HFFc6 (cell line): Measurements from ENCODE around the gene SV2B. TPM values are rescaled to one million over a fixed set of nuclear protein-coding genes. Genes with fewer than 3 reads are reported as not detected.

Source experiments
- DNase-seq: peaks from one replicate; pipeline ENCODE4 v3.0.0-alpha.2; 2018
- H3K27ac Mint-ChIP-seq: 2 replicates; pipeline ENCODE4 v1.8.0; 2020; ENCODE audit warnings: mild to moderate bottlenecking, mixed read lengths
- H3K27me3 Mint-ChIP-seq: 2 replicates; pipeline ENCODE4 v1.8.0; 2021; ENCODE audit warnings: mild to moderate bottlenecking, moderate library complexity, mixed read lengths; ENCODE audit not compliant: insufficient read depth
- H3K36me3 Mint-ChIP-seq: 2 replicates; pipeline ENCODE4 v1.8.0; 2021; ENCODE audit warnings: low read depth, mixed read lengths
- H3K4me1 Mint-ChIP-seq: 2 replicates; pipeline ENCODE4 v1.8.0; 2020; ENCODE audit warnings: low read depth, mixed read lengths
- H3K4me3 Mint-ChIP-seq: 2 replicates; pipeline ENCODE4 v1.8.0; 2020; ENCODE audit warnings: mild to moderate bottlenecking, moderate library complexity, mixed read lengths
- H3K9me3 Mint-ChIP-seq: 2 replicates; pipeline ENCODE4 v1.8.0; 2020; ENCODE audit warnings: mild to moderate bottlenecking, mixed read lengths
- CTCF ChIP-seq: fragments of 200-600 bp; sonication (generic); IDR thresholded peaks from 2 replicates; pipeline ENCODE4 v1.5.0; 2021; ENCODE audit warnings: antibody characterized with exemption, mild to moderate bottlenecking
- total RNA-seq, 6 experiments: library from RNA; stranded (reverse); fragmentation: NEBNext Ultra II Directional; extraction: Animal tissue kit (Norgen Biotek cat#: 25700); gene quantifications; 2 replicates in 1 of 6; 3 replicates in 5 of 6; pipeline ENCODE4 v1.2.3, GENCODE V29; 2021

SV2B gene
- total RNA-seq, 6 experiments from 2014 or later = not detected

- DNase-seq = no peak
- Mint-ChIP-seq H3K36me3 (no peaks in the 10 kb centered on the region), H3K27ac (no peak overlapping the region)
Observed at GRCh38 chr15:91318516-91318915, 218.5 kb downstream of the SV2B start.

GRCh38 chr15:91318931-91319330 is 218.9 kb downstream of the SV2B start:
- Mint-ChIP-seq H3K9me3 (peaks cover 5% of the 10 kb centered on the region; the same call in 1 of the 2 replicates), H3K4me1 (no peaks in the 10 kb centered on the region), H3K27me3 (no peaks in the 10 kb centered on the region), H3K36me3 (no peaks in the 10 kb centered on the region), H3K4me3 (no peak overlapping the region), H3K27ac (no peak overlapping the region)
- TF ChIP-seq CTCF = no peak
- DNase-seq = no peak

More at GRCh38 chr15:91318516-91318915, 218.5 kb downstream of the SV2B start:
- Mint-ChIP-seq H3K4me1 (no peaks in the 10 kb centered on the region), H3K27me3 (no peaks in the 10 kb centered on the region), H3K4me3 (no peak overlapping the region), H3K9me3 (peaks cover 5% of the 10 kb centered on the region; the same call in 1 of the 2 replicates)
- no peak for TF ChIP-seq CTCF

- no peaks in the 10 kb centered on the region for H3K4me1 Mint-ChIP-seq
- no peak overlapping the region for H3K27ac Mint-ChIP-seq
- H3K9me3 Mint-ChIP-seq = peaks cover 5% of the 10 kb centered on the region; the same call in 1 of the 2 replicates
- no peak overlapping the region for H3K4me3 Mint-ChIP-seq
- TF ChIP-seq CTCF = no peak
- H3K27me3 Mint-ChIP-seq = no peaks in the 10 kb centered on the region
- DNase-seq = no peak
- H3K36me3 Mint-ChIP-seq = no peaks in the 10 kb centered on the region
Observed at GRCh38 chr15:91319371-91320059, 219.5 kb downstream of the SV2B start.

- H3K27ac Mint-ChIP-seq = no peak overlapping the region
- H3K27me3 Mint-ChIP-seq = no peaks in the 10 kb centered on the region
- no peaks in the 10 kb centered on the region for H3K4me1 Mint-ChIP-seq
- H3K9me3 Mint-ChIP-seq = peaks cover 5% of the 10 kb centered on the region; the same call in 1 of the 2 replicates
- no peak for TF ChIP-seq CTCF
- no peak overlapping the region for H3K4me3 Mint-ChIP-seq
- DNase-seq = no peak
- H3K36me3 Mint-ChIP-seq = no peaks in the 10 kb centered on the region
Observed at GRCh38 chr15:91320101-91320500, 220.0 kb downstream of the SV2B start.

GRCh38 chr15:91329914-91330313 is 229.9 kb downstream of the SV2B start:
- Mint-ChIP-seq H3K27ac (no peak overlapping the region), H3K36me3 (no peaks in the 10 kb centered on the region), H3K4me3 (no peak overlapping the region), H3K9me3 (peaks cover 21% of the 10 kb centered on the region; the same call in 1 of the 2 replicates), H3K27me3 (no peaks in the 10 kb centered on the region), H3K4me1 (no peaks in the 10 kb centered on the region)
- no peak for DNase-seq
- TF ChIP-seq CTCF = no peak
